ENCODE measurements around the gene PTGFRN. TPM values are rescaled to one million over a fixed set of nuclear protein-coding genes. Genes with fewer than 3 reads are reported as not detected.

Gene PTGFRN
- total and polyA plus RNA-seq, 2 of the 8 experiments (the other 6 are each of a cell fraction or from before 2014, with no cell fraction given): 13.0 to 32.6 TPM

GRCh38 chr1:116986421-116987255 is 76.9 kb downstream of the PTGFRN start:
- TF ChIP-seq CTCF (IDR thresholded peaks at IDR 0.05; ENCODE audit: control extremely low read depth in 1 of 3, insufficient read depth in 1 of 3, low read depth in 1 of 3, low read length in 3 of 3): peak in 2 of 3 experiments; percentile 2 to 10; a peak in 1 of 4 replicates
- TF ChIP-seq GTF2F1 (IDR thresholded peaks at IDR 0.05; ENCODE audit: borderline replicate concordance, low read depth, low read length): no peak
- TF ChIP-seq SP1 (IDR thresholded peaks at IDR 0.05; ENCODE audit: low read depth, low read length): no peak
- TF ChIP-seq RAD21 (IDR thresholded peaks at IDR 0.05 in 1 of 2, conservative IDR thresholded peaks at IDR 0.05 in 1 of 2; ENCODE audit: low read depth in 2 of 2, low read length in 2 of 2): peak; percentile 3 to 34; a peak in 3 of 4 replicates

More at GRCh38 chr1:116986421-116987255, 76.9 kb downstream of the PTGFRN start:
- H4K8ac ChIP-seq (ENCODE audit: extremely low read depth, insufficient read depth, low read length): no peak overlapping the region
- FAIRE-seq (no peak), DNase-seq (ENCODE audit: low read depth in 1 of 2, low spot score in 2 of 2) (no peak)
- no peak overlapping the region for H2BK120ac ChIP-seq (replicated peaks; ENCODE audit: low read depth, low read length)
- no peak overlapping the region for H3K14ac ChIP-seq (ENCODE audit: insufficient read length)
- 0 out of 2 replicates have a peak overlapping the region, but pooled peaks have one; percentile 11 for H2BK5ac ChIP-seq (ENCODE audit: low read depth, low read length)
- no peak overlapping the region for H3K56ac ChIP-seq (replicated peaks; ENCODE audit: insufficient read length, low read depth, low read length)
- H3K9me3 ChIP-seq (ENCODE audit: insufficient read depth in 2 of 2, low read depth in 1 of 2, low read length in 1 of 2): no peaks in the 10 kb centered on the region
- no peak overlapping the region for H3K9ac ChIP-seq (replicated peaks in 1 of 4; ENCODE audit: extremely low read depth in 1 of 4, low read depth in 3 of 4, low read length in 3 of 4)
- H2AK5ac ChIP-seq (ENCODE audit: low read depth, low read length): no peak overlapping the region
- H3K79me2 ChIP-seq (ENCODE audit: control insufficient read depth in 1 of 2, insufficient read depth in 2 of 2, low read length in 2 of 2): no peaks in the 10 kb centered on the region
- ChIA-PET CTCF (ENCODE audit: partially characterized antibody) (interaction anchor here (0.8 to 1.7 kb wide), 3 partner anchors 9 to 405 kb away, joined by 3 to 5 read pairs (median 3); no protein-coding TSS in a partner anchor), POLR2A (ENCODE audit: partially characterized antibody) (interaction anchor here (1.3 to 1.4 kb wide), 2 partner anchors 10 to 73 kb away, joined by 3 to 4 read pairs; partner anchors contain the start of gene TTF2)
- no peak overlapping the region for H3K27ac ChIP-seq (ENCODE audit: low read depth, low read length)
- no peak overlapping the region for H3K4me3 ChIP-seq (ENCODE audit: extremely low read depth in 1 of 4, insufficient read depth in 2 of 4, low read depth in 3 of 4, low read length in 4 of 4)
- no peak overlapping the region for H4K91ac ChIP-seq (replicated peaks; ENCODE audit: insufficient read length, low read length)
- H3K27me3 ChIP-seq (replicated peaks in 1 of 4; ENCODE audit: control insufficient read depth in 3 of 4, extremely low read depth in 1 of 4, insufficient read depth in 3 of 4, low read length in 3 of 4): no peaks in the 10 kb centered on the region
- peaks cover 0 to 4% (median under 1%) of the 10 kb centered on the region in 4 experiments; a peak in 2 of 8 replicates for H3K36me3 ChIP-seq (ENCODE audit: control insufficient read depth in 2 of 4, insufficient read depth in 4 of 4, low read length in 3 of 4)
- WGBS, 2 experiments (ENCODE audit: extremely low coverage in 1 of 2, insufficient coverage in 1 of 2, insufficient read length in 1 of 2, insufficient replicate concordance in 2 of 2, low coverage in 1 of 2, low lambda C conversion rate in 2 of 2, missing lambda C conversion rate in 1 of 2): 93% methylated on average over 29 of the region's 29 CpGs; no CpG with 5 or more reads in 1 of the 2 experiments
- no peak overlapping the region for H3K4ac ChIP-seq (replicated peaks; ENCODE audit: insufficient read length, low read depth, low read length)
- peaks cover 0 to 1% of the 10 kb centered on the region in 2 experiments for H4K20me1 ChIP-seq (replicated peaks in 1 of 2; ENCODE audit: control insufficient read depth in 1 of 2, insufficient read depth in 2 of 2, low read length in 2 of 2)
- H3K4me1 ChIP-seq (replicated peaks in 1 of 4; ENCODE audit: control insufficient read depth in 3 of 4, insufficient read depth in 4 of 4, low read length in 3 of 4): peaks cover 0 to 9% (median 3%) of the 10 kb centered on the region in 4 experiments; a peak in 3 of 7 replicates
- H2AFZ ChIP-seq (ENCODE audit: low read length): no peak overlapping the region
- H3K23me2 ChIP-seq (ENCODE audit: low read depth, low read length): no peaks in the 10 kb centered on the region
- H4K5ac ChIP-seq (ENCODE audit: insufficient read length, low read depth, low read length): no peak overlapping the region
- H3K18ac ChIP-seq (ENCODE audit: extremely low read depth, low read length): no peak overlapping the region
- no peaks in the 10 kb centered on the region for H3K79me1 ChIP-seq (ENCODE audit: low read depth, low read length)
- H2BK12ac ChIP-seq (ENCODE audit: low read depth, low read length): no peak overlapping the region
- H2BK20ac ChIP-seq (ENCODE audit: low read length): no peak overlapping the region
- H3K23ac ChIP-seq (ENCODE audit: insufficient read length): no peak overlapping the region
- H3K4me2 ChIP-seq (ENCODE audit: insufficient read depth in 1 of 2, low read depth in 2 of 2, low read length in 2 of 2): no peak overlapping the region
- H2BK15ac ChIP-seq (ENCODE audit: low read length): no peak overlapping the region

All from H1 (cell line).